ENCODE results near the gene MED16.
A peak's percentile ranks its signal among the peaks of the same experiment; 100 is the strongest.

The MED16 gene

GRCh38 chr19:928471-929202 lies 35.6 kb upstream of the MED16 start:
- DNase-seq = no peak

- DNase-seq = no peak
Observed at GRCh38 chr19:927780-928401, 34.9 kb upstream of the MED16 start.

DNA sequence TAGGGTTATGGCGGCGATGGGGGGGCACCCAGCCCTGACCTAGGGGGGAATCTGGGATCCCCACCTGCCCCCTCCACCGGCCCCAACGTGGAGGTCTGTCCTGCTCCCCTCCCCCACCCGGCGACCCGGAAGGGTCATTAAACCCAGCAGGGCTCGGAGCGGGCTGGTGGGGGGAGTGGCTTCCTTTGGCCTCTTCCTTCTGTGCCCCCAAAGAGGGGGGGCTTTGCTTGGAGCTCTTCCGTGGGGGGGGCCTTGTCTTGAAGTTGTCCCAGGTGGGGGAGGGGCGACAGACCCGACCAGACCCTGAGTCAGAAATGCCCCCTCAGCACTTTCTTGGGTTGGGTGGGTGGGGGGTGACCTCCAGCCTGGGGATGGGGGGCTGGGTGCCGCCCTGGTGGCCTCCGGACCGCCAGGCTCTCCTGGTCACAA lies 34.4 kb upstream of the MED16 start:
- DNase-seq = no peak

DNA sequence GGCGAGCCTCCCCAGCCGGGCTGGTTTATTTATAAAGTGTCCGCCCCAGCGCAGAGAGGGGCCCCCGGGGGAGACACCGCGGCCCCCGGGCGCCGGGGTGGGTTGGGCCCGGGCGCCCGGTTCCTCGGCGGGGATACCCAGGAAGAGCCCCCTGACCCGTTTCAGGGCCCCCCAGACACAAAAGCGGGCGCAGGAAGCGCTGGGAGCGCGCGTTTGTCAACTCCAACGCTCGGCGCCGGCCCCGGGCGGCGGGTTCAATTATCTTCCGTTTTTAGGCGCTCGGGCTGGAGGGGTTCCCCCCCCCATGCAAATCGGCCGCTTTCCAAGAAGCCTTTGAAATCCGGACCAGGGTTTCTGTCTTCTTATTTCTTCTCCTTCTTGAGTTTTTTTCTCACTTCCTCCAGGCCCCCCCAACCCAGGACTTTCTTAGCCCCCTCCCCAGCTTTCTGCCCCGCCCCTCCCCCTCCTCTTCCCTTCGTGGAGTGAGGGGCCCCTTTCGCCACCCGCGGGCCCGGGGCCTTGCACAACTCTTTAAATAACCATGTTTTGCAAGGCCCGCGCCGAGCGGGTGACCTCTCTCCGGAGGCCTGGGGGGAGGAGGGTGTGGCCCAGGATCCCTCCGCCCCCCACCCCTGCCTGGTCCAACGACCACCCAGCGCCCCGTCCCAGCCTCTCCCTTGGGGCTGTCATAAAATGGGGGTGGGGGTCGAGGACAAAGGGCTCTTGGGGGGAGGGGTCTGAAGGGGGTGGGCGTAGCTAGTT lies 33.8 kb upstream of the MED16 start:
- no peak for DNase-seq

- DNase-seq = no peak
Observed at GRCh38 chr19:926323-926588, 33.3 kb upstream of the MED16 start.

DNA sequence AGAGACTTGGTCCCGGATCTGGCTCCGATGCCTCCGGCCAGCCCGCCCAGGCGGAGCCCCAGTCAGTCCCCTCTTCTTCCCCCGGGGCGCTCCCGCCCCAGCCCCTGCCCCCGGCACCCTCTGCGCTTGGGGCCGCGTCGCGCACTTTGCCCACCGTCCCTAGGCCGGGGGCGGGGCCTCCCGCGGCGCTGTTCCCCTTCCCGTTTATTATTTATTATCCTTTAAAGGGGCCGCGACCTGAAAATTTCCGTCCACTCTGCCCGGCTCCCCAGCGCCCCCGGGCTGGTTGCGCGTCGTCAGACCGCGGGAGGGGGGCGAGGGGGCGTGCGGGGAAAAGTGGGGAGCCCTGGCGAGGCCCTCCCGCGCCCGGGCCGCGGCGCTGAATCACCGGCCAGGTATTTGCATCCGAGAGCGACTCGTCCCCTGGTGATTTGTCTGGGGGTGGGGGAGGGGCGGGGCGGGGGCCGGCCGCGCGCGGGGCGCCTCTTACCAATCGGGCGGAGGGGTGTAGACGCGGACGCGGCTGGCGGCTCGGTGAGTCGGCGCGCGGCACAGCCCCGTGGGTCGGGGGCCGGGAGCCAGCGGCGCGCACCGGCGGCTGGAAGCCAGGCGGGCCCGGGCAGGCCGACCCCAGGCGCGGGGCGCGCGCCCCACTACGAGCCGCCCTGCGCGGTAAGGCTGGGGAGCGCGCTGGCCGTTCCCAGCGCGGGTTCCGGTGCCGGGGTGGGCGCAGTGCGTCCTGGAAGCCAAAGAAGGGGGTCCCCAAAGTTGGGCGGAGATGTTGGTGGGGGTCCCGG lies 32.7 kb upstream of the MED16 start, which contains the start of gene ARID3A:
ARID3A (plus strand) TSS at position 510 of the 797 bp plus-strand sequence. CDS start 3,494 bp downstream, outside the sequence.
- DNase-seq = peak; percentile 70

GRCh38 chr19:925087-925525 lies 32.1 kb upstream of the MED16 start:
- DNase-seq = no peak

GRCh38 chr19:924553-925086 lies 31.6 kb upstream of the MED16 start:
- DNase-seq = no peak

GRCh38 chr19:920051-920864 lies 27.3 kb upstream of the MED16 start:
- peak; percentile 75 for DNase-seq

DNA sequence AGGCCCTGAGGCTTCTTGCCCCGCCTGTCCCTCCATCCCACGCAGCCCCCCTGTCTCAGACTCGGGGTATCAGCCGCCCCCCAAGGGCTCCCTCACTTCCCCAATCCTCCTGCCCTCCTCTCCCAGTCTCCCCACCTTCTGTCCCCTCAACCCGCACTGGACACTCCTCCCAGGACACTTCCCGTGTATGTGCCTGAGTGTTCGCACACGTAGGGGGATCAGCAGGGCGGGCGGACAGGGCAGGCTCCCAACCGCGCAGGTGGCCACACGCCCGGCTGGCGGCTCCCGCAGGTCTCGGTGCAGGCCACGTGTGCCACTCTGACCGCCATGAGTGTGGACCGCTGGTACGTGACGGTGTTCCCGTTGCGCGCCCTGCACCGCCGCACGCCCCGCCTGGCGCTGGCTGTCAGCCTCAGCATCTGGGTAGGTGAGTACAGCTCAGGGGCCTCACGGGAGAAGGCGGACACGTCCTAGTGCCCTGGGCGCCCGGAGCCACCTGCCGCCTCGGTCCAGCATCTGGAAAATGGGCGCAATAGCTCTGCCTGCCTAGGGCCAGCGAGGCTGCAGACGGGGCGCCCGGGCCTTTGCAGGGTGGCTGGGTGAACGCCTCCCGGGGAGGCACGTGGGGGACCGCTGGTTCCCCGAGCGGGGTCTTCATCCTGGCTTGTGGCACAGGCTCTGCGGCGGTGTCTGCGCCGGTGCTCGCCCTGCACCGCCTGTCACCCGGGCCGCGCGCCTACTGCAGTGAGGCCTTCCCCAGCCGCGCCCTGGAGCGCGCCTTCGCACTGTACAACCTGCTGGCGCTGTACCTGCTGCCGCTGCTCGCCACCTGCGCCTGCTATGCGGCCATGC lies 26.4 kb upstream of the MED16 start:
- DNase-seq = peak; percentile 55

- DNase-seq = peak; percentile 30
Observed at GRCh38 chr19:918481-919198, 25.7 kb upstream of the MED16 start.

DNA sequence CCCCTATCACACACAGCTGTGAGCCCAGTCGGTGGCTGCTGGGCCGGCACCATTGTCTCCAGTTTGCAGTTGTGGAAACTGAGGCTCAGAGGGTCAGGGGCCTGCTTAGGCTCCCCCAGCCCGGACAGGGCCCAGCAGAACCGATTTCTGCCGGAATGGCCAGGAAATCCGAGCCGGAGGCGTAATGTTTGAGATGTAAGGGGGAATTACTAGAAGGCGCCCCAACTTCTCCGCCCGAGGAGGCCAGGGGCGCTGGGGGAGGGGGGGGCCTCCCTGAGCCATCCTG lies 25.1 kb upstream of the MED16 start:
- no peak for DNase-seq

DNA sequence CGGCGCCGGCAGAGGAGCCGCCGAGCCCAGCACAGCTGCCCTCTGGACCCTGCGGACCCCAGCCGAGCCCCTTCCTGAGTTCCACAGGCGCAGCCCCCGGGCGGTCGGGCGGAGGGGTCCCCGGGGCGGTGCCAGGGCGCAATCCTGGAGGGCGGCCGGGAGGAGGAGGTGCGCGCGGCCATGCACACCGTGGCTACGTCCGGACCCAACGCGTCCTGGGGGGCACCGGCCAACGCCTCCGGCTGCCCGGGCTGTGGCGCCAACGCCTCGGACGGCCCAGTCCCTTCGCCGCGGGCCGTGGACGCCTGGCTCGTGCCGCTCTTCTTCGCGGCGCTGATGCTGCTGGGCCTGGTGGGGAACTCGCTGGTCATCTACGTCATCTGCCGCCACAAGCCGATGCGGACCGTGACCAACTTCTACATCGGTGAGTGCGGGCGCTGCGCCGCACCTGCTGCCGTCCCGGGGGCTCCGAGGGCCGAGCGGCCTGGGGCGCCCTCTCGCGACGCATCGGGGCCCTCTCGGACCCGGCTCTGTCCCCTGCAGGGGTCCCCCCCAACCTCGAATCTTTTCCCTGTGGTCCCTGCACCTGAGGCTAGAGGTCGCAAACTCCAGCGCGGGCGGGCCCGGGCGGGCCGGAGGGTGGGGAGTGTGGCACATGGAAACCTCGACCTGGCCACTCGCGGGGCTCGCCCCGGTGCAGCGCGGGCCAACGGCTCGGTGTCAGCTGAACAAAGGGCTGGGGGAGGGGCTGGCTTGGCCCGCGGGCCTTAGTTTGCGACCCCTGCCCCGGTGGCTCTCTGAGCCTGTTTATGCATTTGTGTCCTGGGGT lies 24.6 kb upstream of the MED16 start, which contains the start of gene KISS1R:
KISS1R (plus strand) TSS at position 11 of the 829 bp plus-strand sequence; CDS start at position 181, 170 bp downstream.
- DNase-seq = peak; percentile 51

- DNase-seq = no peak
Observed at GRCh38 chr19:916645-917322, 23.8 kb upstream of the MED16 start.

DNA sequence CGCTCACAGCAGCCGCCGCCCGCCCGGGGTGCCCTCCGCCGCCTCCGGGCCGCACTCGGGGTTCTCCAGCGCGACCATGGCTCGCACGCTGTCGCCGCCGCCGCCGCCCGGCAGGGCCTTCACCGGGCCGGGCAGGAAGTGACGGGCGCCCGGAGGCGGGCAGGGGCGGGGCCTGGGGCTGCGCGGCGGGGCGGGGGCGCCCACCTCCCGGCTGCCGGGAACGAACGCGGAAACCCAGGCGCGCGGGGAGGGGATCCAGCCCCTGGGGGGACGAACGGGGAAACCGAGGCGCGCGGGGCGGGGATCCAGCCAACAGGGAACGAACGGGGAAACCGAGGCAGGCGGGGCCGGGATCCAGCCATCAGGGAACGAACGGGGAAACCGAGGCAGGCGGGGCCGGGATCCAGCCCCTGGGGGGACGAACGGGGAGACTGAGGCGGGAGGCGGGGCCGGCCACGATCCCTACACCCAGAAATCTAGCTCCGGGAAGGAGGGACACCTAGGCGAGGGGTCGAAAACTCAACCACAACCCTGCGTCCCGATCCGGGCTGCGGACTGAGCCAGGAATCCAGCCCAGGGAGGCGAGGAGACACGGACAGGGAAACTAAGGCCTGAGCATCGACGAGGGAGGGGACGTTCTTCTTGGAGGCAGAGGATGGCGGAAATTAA lies 20.2 kb upstream of the MED16 start, which contains the start of gene R3HDM4:
R3HDM4 (minus strand) TSS at position 140 of the 669 bp plus-strand sequence; CDS start at position 78, 62 bp downstream.
- DNase-seq = peak; percentile 83

DNA sequence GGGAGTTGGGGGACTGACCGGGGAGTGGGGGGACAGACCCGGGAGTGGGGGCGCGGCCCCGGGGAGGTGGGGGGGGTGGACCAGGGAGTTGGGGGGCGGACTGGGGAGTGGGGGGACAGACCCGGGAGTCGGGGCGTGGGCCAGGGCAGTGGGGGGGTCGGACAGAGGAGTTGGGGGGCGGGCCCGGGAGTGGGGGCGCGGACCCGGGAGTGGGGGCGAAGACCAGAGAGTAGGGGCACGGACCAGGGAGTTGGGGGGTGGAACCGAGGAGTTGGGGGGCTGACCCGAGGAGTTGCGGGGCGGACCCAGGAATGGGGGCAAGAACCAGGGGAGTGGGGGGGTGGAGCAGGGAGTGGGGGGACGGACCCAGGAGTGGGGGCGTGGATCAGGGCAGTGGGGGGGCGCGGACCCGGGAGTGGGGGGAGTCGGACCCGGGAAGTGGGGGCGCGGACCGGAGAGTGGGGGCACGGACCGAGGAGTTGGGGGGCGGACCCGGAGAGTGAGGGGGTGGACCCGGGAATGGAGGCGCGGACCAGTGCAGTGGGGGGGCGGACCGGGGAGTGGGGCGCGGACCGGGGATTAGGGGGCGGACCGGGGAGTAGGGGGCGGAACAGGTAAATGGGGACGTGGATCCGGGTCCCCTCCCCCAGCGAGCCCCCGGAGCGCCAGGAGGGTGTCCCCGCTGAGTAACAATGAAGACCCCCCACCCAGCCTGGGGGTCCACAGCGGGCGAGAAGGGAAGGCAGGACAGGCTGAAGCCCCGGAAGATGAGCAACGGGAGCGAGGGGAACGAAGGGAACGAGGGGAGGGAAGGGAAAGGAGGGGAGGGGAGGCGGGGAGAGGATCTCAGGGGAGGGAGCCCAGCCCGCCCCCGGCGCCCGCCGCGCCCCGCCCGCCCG lies 19.4 kb upstream of the MED16 start:
- peak; percentile 51 for DNase-seq
